Measurements from ENCODE around the gene NCK1.

GRCh38 chr3:136860541-136860940 lies 1.5 kb upstream of the NCK1 start:
- TF ChIP-seq, protein P1, sequence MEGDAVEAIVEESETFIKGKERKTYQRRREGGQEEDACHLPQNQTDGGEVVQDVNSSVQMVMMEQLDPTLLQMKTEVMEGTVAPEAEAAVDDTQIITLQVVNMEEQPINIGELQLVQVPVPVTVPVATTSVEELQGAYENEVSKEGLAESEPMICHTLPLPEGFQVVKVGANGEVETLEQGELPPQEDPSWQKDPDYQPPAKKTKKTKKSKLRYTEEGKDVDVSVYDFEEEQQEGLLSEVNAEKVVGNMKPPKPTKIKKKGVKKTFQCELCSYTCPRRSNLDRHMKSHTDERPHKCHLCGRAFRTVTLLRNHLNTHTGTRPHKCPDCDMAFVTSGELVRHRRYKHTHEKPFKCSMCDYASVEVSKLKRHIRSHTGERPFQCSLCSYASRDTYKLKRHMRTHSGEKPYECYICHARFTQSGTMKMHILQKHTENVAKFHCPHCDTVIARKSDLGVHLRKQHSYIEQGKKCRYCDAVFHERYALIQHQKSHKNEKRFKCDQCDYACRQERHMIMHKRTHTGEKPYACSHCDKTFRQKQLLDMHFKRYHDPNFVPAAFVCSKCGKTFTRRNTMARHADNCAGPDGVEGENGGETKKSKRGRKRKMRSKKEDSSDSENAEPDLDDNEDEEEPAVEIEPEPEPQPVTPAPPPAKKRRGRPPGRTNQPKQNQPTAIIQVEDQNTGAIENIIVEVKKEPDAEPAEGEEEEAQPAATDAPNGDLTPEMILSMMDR (conservative IDR thresholded peaks at IDR 0.05; ENCODE audit: low read depth, low read length) = no peak
- TF ChIP-seq EZH2 (IDR thresholded peaks at IDR 0.05; ENCODE audit: low read length, unreplicated experiment) (no peak), EZH2phosphoT487 (IDR thresholded peaks at IDR 0.05; ENCODE audit: borderline replicate concordance, low read length) (no peak)

Measured in PC-3 (cell line).